Loucy (cell line): ENCODE data around the gene ANKRD27.

Experiments
- CTCF ChIP-seq: fragments of 200-600 bp; sonication (generic); conservative IDR thresholded peaks from 2 replicates; pipeline ENCODE4 v1.5.1; 2014; ENCODE audit warnings: mild to moderate bottlenecking, antibody characterized with exemption, low read length
- EZH2phosphoT487 ChIP-seq: fragments of 200-600 bp; IDR thresholded peaks from 2 replicates; pipeline ENCODE4 v1.6.1; 2018; ENCODE audit warnings: antibody characterized with exemption, mild to moderate bottlenecking, moderate library complexity, borderline replicate concordance

- 0 out of 2 replicates have a peak, but pooled peaks have one; percentile 16 for TF ChIP-seq CTCF
- no peak for TF ChIP-seq EZH2phosphoT487
Measured at GRCh38 chr19:32630338-32630737, 44.6 kb downstream of the ANKRD27 start.
